GM18517 (cell line): ENCODE results near the gene NOTCH1.
A peak's percentile ranks its signal among the peaks of the same experiment; 100 is the strongest.

ENCODE experiments used
- ATAC-seq: cut with Tn5 transposase; IDR thresholded peaks from one replicate; pipeline ENCODE4 v1.9.1; 2021; ENCODE audit warnings: mild to moderate bottlenecking, moderate library complexity; ENCODE audit not compliant: unreplicated experiment

The NOTCH1 gene

GRCh38 chr9:136486823-136487620 is 58.8 kb downstream of the NOTCH1 start:
- no peak for ATAC-seq

- ATAC-seq: no peak
Measured at GRCh38 chr9:136486131-136486530, 59.7 kb downstream of the NOTCH1 start.

- ATAC-seq: no peak
Measured at GRCh38 chr9:136485049-136486045, 60.5 kb downstream of the NOTCH1 start.

- ATAC-seq: no peak
Measured at GRCh38 chr9:136484153-136485048, 61.4 kb downstream of the NOTCH1 start.

- ATAC-seq: peak; percentile 69
Measured at GRCh38 chr9:136483589-136484152, 62.2 kb downstream of the NOTCH1 start.

GRCh38 chr9:136482793-136483588 is 62.9 kb downstream of the NOTCH1 start, which contains the start of gene SEC16A:
TSS of gene SEC16A (minus strand) at chr9:136483040. CDS start at chr9:136477615, 5,425 bp downstream.
- ATAC-seq: peak; percentile 46

GRCh38 chr9:136482046-136482792 is 63.6 kb downstream of the NOTCH1 start:
- peak; percentile 4 for ATAC-seq

GRCh38 chr9:136481558-136481957 is 64.3 kb downstream of the NOTCH1 start:
- no peak for ATAC-seq

- no peak for ATAC-seq
Measured at GRCh38 chr9:136476369-136477150, 69.3 kb downstream of the NOTCH1 start.

- no peak for ATAC-seq
Measured at GRCh38 chr9:136474974-136475865, 70.6 kb downstream of the NOTCH1 start.

- ATAC-seq: no peak
Measured at GRCh38 chr9:136474021-136474640, 71.7 kb downstream of the NOTCH1 start.

GRCh38 chr9:136473354-136473721 is 72.5 kb downstream of the NOTCH1 start:
- no peak for ATAC-seq

GRCh38 chr9:136472640-136473353 is 73.1 kb downstream of the NOTCH1 start:
- no peak for ATAC-seq

GRCh38 chr9:136471802-136472487 is 73.9 kb downstream of the NOTCH1 start:
- ATAC-seq: no peak

- no peak for ATAC-seq
Measured at GRCh38 chr9:136470792-136471469, 74.9 kb downstream of the NOTCH1 start.
